Lower lobe of right lung (tissue), 2 donors: Measurements from ENCODE around the gene ABCA3. TPM values are rescaled to one million over a fixed set of nuclear protein-coding genes. Genes with fewer than 3 reads are reported as not detected.
"Not testable (repeated sequence)": the region's sequence is repeated elsewhere in the genome, so short reads cannot be mapped to it uniquely, and the experiment has no call there.

Experiments
- ATAC-seq, 2 donors: fragments of 200-7000 bp; cut with Tn5 transposase; one replicate each; pipeline ENCODE4 v1.9.1; 2020 to 2022; ENCODE audit warnings: mild to moderate bottlenecking in 2 of 2, moderate library complexity in 2 of 2
- DNase-seq: peaks from one replicate; pipeline ENCODE4 v3.0.0-alpha.2; 2020
- H3K27ac ChIP-seq: fragments of 200-600 bp; one replicate; pipeline ENCODE4 v1.8.0; 2022
- H3K27me3 ChIP-seq: fragments of 200-600 bp; one replicate; pipeline ENCODE4 v1.8.0; 2022; ENCODE audit warnings: low read depth
- H3K36me3 ChIP-seq: fragments of 200-600 bp; one replicate; pipeline ENCODE4 v1.8.0; 2022; ENCODE audit warnings: mild to moderate bottlenecking
- H3K4me1 ChIP-seq: fragments of 200-600 bp; one replicate; pipeline ENCODE4 v1.8.0; 2022
- H3K4me3 ChIP-seq: fragments of 200-600 bp; one replicate; pipeline ENCODE4 v1.8.0; 2022; ENCODE audit warnings: mild to moderate bottlenecking
- H3K9me3 ChIP-seq: fragments of 200-600 bp; one replicate; pipeline ENCODE4 v1.8.0; 2022
- CTCF ChIP-seq: fragments of 200-600 bp; IDR thresholded peaks from one replicate; pipeline ENCODE4 v1.8.0; 2022; ENCODE audit warnings: antibody characterized with exemption, mild to moderate bottlenecking
- intact Hi-C: fragments of 100-400 bp; cut with DNase I; formaldehyde crosslinking; loops from one replicate; pipeline ENCODE4 v1.11.0; 2022
- total RNA-seq: library from RNA; stranded (reverse); fragmentation: NEBNext Ultra II Directional; extraction: Animal tissue kit (Norgen Biotek cat#: 25700); gene quantifications from one replicate; pipeline ENCODE4 v1.2.1, GENCODE V29; 2021
- donor health status: DM: no; HTN: yes; CAD: no; lungs with severe emphysema.

ABCA3 gene
- total RNA-seq, 1 donor from 2014 or later = 491 TPM

- H3K27me3 ChIP-seq = no peaks in the 10 kb centered on the region
- H3K9me3 ChIP-seq = no peaks in the 10 kb centered on the region
- H3K4me1 ChIP-seq = no peaks in the 10 kb centered on the region
- H3K36me3 ChIP-seq = peaks cover 63% of the 10 kb centered on the region
- no peak overlapping the region for H3K4me3 ChIP-seq
- intact Hi-C loops = no loop called here
- H3K27ac ChIP-seq = no peak overlapping the region
- peak in 1 of 2 donors; percentile 5 for ATAC-seq
- DNase-seq = no peak
- no peak for TF ChIP-seq CTCF
Measured at GRCh38 chr16:2243781-2244180, 96.7 kb downstream of the ABCA3 start.

GRCh38 chr16:2243031-2243528 is 97.4 kb downstream of the ABCA3 start:
- no peak for ATAC-seq
- Histone ChIP-seq H3K27me3 (no peaks in the 10 kb centered on the region), H3K36me3 (peaks cover 63% of the 10 kb centered on the region), H3K4me3 (no peak overlapping the region), H3K27ac (no peak overlapping the region), H3K4me1 (peaks cover 3% of the 10 kb centered on the region), H3K9me3 (no peaks in the 10 kb centered on the region)
- TF ChIP-seq CTCF = no peak
- intact Hi-C loops = no loop called here
- no peak for DNase-seq

- Histone ChIP-seq H3K9me3 (no peaks in the 10 kb centered on the region), H3K27me3 (peaks cover 4% of the 10 kb centered on the region), H3K27ac (no peak overlapping the region), H3K4me1 (peaks cover 8% of the 10 kb centered on the region), H3K36me3 (peaks cover 59% of the 10 kb centered on the region), H3K4me3 (no peak overlapping the region)
- intact Hi-C loops = no loop called here
- DNase-seq = no peak
- no peak for TF ChIP-seq CTCF
- ATAC-seq = no peak
Measured at GRCh38 chr16:2242598-2242997, 97.9 kb downstream of the ABCA3 start.

- H3K27ac ChIP-seq, H3K4me3 ChIP-seq, ATAC-seq, H3K9me3 ChIP-seq, DNase-seq, intact Hi-C loops: not testable (repeated sequence)
- peaks cover 25% of the 10 kb centered on the region for H3K27me3 ChIP-seq
- H3K4me1 ChIP-seq = peaks cover 25% of the 10 kb centered on the region
- H3K36me3 ChIP-seq = peaks cover 49% of the 10 kb centered on the region
Measured at GRCh38 chr16:2240331-2240730, 100.2 kb downstream of the ABCA3 start.

- no peak for ATAC-seq
- Histone ChIP-seq H3K36me3 (peaks cover 49% of the 10 kb centered on the region), H3K4me1 (peaks cover 25% of the 10 kb centered on the region), H3K9me3 (no peaks in the 10 kb centered on the region), H3K27me3 (peaks cover 30% of the 10 kb centered on the region), H3K4me3 (no peak overlapping the region), H3K27ac (no peak overlapping the region)
- TF ChIP-seq CTCF = no peak
- intact Hi-C loops = no loop called here
- DNase-seq = no peak
Measured at GRCh38 chr16:2238838-2239675, 101.5 kb downstream of the ABCA3 start.

GRCh38 chr16:2238150-2238837 is 102.2 kb downstream of the ABCA3 start:
- H3K36me3 ChIP-seq = peaks cover 49% of the 10 kb centered on the region
- intact Hi-C loops = no loop called here
- H3K4me1 ChIP-seq = peaks cover 25% of the 10 kb centered on the region
- no peak for DNase-seq
- peaks cover 30% of the 10 kb centered on the region for H3K27me3 ChIP-seq
- H3K4me3 ChIP-seq = no peak overlapping the region
- no peak for TF ChIP-seq CTCF
- no peaks in the 10 kb centered on the region for H3K9me3 ChIP-seq
- H3K27ac ChIP-seq = no peak overlapping the region
- ATAC-seq = peak in 1 of 2 donors; percentile 20
